ENCODE data around the gene ARHGAP1. TPM values are rescaled to one million over a fixed set of nuclear protein-coding genes. Genes with fewer than 3 reads are reported as not detected.
A peak's percentile ranks its signal among the peaks of the same experiment; 100 is the strongest.

The ARHGAP1 gene
- total RNA-seq, 4 donors from 2014 or later: 30.8 to 57.9 (median 47.7) TPM

GRCh38 chr11:46743693-46744339 lies 43.4 kb upstream of the ARHGAP1 start:
- Histone ChIP-seq H3K9me3 (no peaks in the 10 kb centered on the region), H3K27ac (no peak overlapping the region), H3K4me1 (no peaks in the 10 kb centered on the region), H3K4me3 (replicated peaks in 1 of 3) (no peak overlapping the region), H3K27me3 (no peaks in the 10 kb centered on the region), H3K36me3 (peaks cover 17 to 25% of the 10 kb centered on the region in 2 donors)
- WGBS, 2 donors: 83 to 84% methylated on average over 10 of the region's 10 CpGs
- intact Hi-C loops (cut with DNase I): no loop called here
- DNase-seq: no peak
- TF ChIP-seq, protein P1, sequence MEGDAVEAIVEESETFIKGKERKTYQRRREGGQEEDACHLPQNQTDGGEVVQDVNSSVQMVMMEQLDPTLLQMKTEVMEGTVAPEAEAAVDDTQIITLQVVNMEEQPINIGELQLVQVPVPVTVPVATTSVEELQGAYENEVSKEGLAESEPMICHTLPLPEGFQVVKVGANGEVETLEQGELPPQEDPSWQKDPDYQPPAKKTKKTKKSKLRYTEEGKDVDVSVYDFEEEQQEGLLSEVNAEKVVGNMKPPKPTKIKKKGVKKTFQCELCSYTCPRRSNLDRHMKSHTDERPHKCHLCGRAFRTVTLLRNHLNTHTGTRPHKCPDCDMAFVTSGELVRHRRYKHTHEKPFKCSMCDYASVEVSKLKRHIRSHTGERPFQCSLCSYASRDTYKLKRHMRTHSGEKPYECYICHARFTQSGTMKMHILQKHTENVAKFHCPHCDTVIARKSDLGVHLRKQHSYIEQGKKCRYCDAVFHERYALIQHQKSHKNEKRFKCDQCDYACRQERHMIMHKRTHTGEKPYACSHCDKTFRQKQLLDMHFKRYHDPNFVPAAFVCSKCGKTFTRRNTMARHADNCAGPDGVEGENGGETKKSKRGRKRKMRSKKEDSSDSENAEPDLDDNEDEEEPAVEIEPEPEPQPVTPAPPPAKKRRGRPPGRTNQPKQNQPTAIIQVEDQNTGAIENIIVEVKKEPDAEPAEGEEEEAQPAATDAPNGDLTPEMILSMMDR (IDR thresholded peaks at IDR 0.05): no peak
- no peak for TF ChIP-seq POLR2A (IDR thresholded peaks at IDR 0.05)

DNA sequence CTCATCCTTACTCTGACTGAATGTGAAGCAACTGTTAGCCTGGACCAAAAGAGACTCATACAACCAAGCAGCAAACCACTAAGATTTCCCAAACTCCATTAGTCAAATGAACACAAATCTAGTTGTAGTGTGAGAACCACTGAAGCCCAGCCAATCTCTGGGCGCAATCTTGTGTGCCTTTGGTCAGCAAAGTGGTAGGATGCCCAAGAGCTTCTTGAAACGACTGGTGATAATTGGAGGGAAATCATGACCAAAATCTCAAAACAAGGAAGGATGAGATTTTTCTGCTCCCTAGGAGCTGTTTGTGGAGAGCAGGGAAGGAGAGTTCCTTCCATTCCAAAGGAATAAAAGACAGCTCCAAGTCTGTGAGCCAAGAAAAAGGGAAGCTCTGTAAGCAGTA lies 42.6 kb upstream of the ARHGAP1 start:
- Histone ChIP-seq H3K36me3 (peaks cover 11 to 25% of the 10 kb centered on the region in 2 donors), H3K27me3 (no peaks in the 10 kb centered on the region), H3K9me3 (no peaks in the 10 kb centered on the region), H3K4me3 (replicated peaks in 1 of 3) (no peak overlapping the region), H3K4me1 (no peaks in the 10 kb centered on the region), H3K27ac (peak overlapping the region in 1 of 3 donors; percentile 34)
- WGBS, 2 donors: 90 to 100% methylated on average over 2 of the region's 2 CpGs
- intact Hi-C loops (cut with DNase I): no loop called here
- no peak for DNase-seq
- TF ChIP-seq, protein P1 (IDR thresholded peaks at IDR 0.05): no peak
- no peak for TF ChIP-seq POLR2A (IDR thresholded peaks at IDR 0.05)

DNA sequence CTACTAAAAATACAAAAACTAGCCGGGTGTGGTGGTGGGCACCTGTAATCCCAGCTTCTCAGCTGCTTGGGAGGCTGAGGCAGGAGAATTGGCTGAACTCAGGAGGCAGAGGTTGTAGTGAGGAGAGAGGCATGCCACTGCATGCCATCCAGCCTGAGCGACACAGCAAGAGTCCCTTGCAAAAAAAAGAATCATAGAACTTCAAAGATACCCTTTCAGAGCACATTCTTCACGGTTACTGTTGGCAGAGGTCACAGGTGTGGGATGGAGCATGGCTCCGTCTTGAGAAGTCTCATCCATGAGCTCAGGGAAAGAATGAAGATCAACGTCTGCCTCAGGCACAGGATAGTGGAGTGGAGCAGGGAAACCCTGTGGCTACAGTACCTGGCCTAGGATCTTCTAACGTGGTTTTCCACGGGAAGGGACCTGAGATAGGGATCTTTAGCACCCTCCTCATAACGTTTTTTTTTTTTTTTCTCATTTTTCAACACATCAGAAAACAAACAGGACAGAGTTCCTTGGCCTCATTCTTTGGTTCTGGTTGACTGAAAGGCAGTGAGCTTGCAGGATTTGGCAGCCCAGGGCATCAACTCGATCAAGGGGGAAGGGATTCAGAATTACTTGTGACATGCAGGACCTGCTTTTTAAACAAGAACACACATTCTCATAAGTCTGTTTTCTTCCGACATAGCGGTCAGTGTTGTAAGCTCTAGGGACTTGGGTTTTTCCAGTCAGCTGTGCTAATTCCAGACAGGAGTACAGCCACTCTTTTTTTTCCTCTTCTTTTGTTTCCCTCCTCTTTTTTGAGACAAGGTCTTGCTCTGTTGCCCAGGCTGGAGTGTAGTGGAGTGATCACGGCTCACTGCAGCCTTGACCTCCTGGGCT lies 41.4 kb upstream of the ARHGAP1 start:
- Histone ChIP-seq H3K9me3 (no peaks in the 10 kb centered on the region), H3K4me1 (no peaks in the 10 kb centered on the region), H3K27me3 (no peaks in the 10 kb centered on the region), H3K27ac (peak overlapping the region; percentile 7 to 54 (median 34)), H3K36me3 (peaks cover 8 to 18% of the 10 kb centered on the region in 2 donors), H3K4me3 (replicated peaks in 1 of 3) (no peak overlapping the region)
- DNase-seq: peak; percentile 37 to 72
- WGBS, 2 donors: 56 to 69% methylated on average over 12 of the region's 12 CpGs
- TF ChIP-seq POLR2A (IDR thresholded peaks at IDR 0.05): no peak
- TF ChIP-seq, protein P1 (IDR thresholded peaks at IDR 0.05): no peak
- intact Hi-C loops (cut with DNase I): no loop called here

- WGBS, 2 donors: 70 to 86% methylated on average over 6 of the region's 6 CpGs
- Histone ChIP-seq H3K36me3 (peaks cover 3 to 4% of the 10 kb centered on the region in 2 donors), H3K9me3 (no peaks in the 10 kb centered on the region), H3K4me1 (no peaks in the 10 kb centered on the region), H3K4me3 (replicated peaks in 1 of 3) (no peak overlapping the region), H3K27ac (no peak overlapping the region), H3K27me3 (no peaks in the 10 kb centered on the region)
- intact Hi-C loops (cut with DNase I): no loop called here
- DNase-seq: no peak
- TF ChIP-seq, protein P1 (IDR thresholded peaks at IDR 0.05): no peak
- TF ChIP-seq POLR2A (IDR thresholded peaks at IDR 0.05): no peak
Measured at GRCh38 chr11:46738887-46739286, 38.5 kb upstream of the ARHGAP1 start.

DNA sequence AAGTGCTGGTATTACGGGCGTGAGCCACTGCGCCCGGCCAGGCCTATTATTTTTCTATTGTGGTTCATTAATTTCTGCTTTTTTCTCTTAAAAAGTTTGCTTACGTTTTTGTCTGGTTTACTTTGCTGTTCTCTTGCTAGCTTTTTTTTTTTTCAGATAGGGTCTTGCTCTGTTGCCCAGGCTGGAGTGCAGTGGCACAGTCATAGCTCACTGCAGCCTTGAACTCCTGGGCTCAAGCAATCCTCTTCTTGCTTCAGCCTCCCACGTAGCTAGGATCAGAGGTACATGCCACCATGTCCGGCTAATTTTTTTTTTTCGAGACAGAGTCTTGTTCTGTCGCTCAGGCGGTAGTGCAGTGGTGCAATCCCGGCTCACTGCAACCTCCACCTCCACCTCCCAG lies 37.3 kb upstream of the ARHGAP1 start:
- no peaks in the 10 kb centered on the region for H3K27me3 ChIP-seq
- intact Hi-C loops (cut with DNase I): no loop called here
- no peak for DNase-seq
- H3K36me3 ChIP-seq: no peaks in the 10 kb centered on the region
- H3K4me3 ChIP-seq (replicated peaks in 1 of 3): no peak overlapping the region
- no peak overlapping the region for H3K27ac ChIP-seq
- 94 to 95% methylated on average over 11 of the region's 11 CpGs for WGBS, 2 donors
- TF ChIP-seq, protein P1 (IDR thresholded peaks at IDR 0.05): no peak
- no peak for TF ChIP-seq POLR2A (IDR thresholded peaks at IDR 0.05)
- no peaks in the 10 kb centered on the region for H3K9me3 ChIP-seq
- H3K4me1 ChIP-seq: no peaks in the 10 kb centered on the region

All from thyroid gland (tissue), 4 donors.